Measurements from ENCODE around the gene CD320.

DNA sequence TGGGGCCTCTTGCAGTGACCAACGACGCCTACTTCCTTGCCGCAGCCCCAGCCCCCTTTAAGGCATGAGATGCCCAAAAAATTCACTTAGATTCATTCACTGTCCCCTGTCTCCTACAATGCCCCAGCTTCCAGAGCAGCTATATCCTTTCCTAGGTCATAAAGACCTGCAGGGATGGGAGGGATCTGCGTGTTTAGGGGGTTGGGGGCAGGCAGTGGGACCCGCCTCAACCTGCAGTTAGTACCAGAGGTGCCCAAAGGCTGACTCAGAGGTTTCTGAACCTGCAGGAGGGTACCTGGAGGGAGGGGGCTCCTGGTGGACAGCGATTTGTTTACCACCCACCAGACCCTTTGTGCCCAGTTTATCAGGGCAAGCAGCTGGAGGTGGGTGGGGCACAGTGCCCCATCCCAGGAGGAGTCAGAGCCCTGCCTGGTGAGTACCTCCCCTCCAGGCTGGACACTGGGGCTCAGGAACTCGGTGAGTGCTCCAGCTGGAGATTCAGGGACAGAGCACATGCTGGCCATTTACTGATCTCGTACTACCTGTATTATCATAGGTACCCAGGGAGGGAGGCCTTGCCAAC is 23.2 kb upstream of the CD320 start:
- TF ChIP-seq POLR2A (IDR thresholded peaks at IDR 0.05) = no peak
- TF ChIP-seq, protein P1, sequence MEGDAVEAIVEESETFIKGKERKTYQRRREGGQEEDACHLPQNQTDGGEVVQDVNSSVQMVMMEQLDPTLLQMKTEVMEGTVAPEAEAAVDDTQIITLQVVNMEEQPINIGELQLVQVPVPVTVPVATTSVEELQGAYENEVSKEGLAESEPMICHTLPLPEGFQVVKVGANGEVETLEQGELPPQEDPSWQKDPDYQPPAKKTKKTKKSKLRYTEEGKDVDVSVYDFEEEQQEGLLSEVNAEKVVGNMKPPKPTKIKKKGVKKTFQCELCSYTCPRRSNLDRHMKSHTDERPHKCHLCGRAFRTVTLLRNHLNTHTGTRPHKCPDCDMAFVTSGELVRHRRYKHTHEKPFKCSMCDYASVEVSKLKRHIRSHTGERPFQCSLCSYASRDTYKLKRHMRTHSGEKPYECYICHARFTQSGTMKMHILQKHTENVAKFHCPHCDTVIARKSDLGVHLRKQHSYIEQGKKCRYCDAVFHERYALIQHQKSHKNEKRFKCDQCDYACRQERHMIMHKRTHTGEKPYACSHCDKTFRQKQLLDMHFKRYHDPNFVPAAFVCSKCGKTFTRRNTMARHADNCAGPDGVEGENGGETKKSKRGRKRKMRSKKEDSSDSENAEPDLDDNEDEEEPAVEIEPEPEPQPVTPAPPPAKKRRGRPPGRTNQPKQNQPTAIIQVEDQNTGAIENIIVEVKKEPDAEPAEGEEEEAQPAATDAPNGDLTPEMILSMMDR (IDR thresholded peaks at IDR 0.05) = no peak

All from lower leg skin (tissue), 3 donors.